GM12878 (cell line): ENCODE measurements around the gene PITPNB. TPM values are rescaled to one million over a fixed set of nuclear protein-coding genes. Genes with fewer than 3 reads are reported as not detected.

Source experiments
- ATAC-seq: fragments of 200-7000 bp; cut with Tn5 transposase; 3 replicates; pipeline ENCODE4 v1.9.1; 2020; ENCODE audit warnings: mild to moderate bottlenecking, moderate library complexity
- BruUV-seq: library from RNA; stranded (reverse); fragments of 400-500 nt; replicated peaks from 2 replicates; lab custom pipeline; 2021; lab: Mats Ljungman, UMichigan
- CTCF ChIA-PET: fragments of 300-600 bp; sonication (Branson Sonifier 250); formaldehyde crosslinking; extraction: SDS; loops from one replicate; lab custom pipeline; 2021; ENCODE audit warnings: inconsistent platforms; lab: Yijun Ruan, JAX
- POLR2A ChIA-PET: fragments of 350-600 bp; formaldehyde crosslinking; extraction: SDS; loops from one replicate; lab custom pipeline; 2021; ENCODE audit warnings: inconsistent platforms; lab: Charles Lee
- RAD21 ChIA-PET: fragments of 300-600 bp; sonication (Branson Sonifier 250); formaldehyde crosslinking; loops from one replicate; lab custom pipeline; 2023; ENCODE audit warnings: antibody characterized with exemption; ENCODE audit not compliant: unreplicated experiment; lab: Charles Lee
- SMC1A ChIA-PET: fragments of 300-600 bp; sonication (Branson Sonifier 250); formaldehyde crosslinking; loops from one replicate; lab custom pipeline; 2023; ENCODE audit not compliant: unreplicated experiment, uncharacterized antibody; lab: Charles Lee
- DNase-seq: peaks from one replicate; pipeline ENCODE4 v3.0.0-alpha.2; 2011; ENCODE audit warnings: low read depth, low spot score
- FAIRE-seq: peaks from 3 replicates; lab custom pipeline; 2011; peaks lifted over from hg19 to GRCh38; lab: Jason Lieb, UNC
- H2AFZ ChIP-seq: 2 replicates; pipeline ENCODE4 v1.6.0; 2011; ENCODE audit warnings: low read depth, low read length, control low read depth; ENCODE audit not compliant: control insufficient read depth
- H3K27ac ChIP-seq: 2 replicates; pipeline ENCODE4 v1.5.1; 2011; ENCODE audit warnings: control low read depth; ENCODE audit not compliant: control insufficient read depth, insufficient read depth
- H3K27me3 ChIP-seq, 2 experiments: replicated peaks in 1 of 2; 2 replicates each; pipeline versions ENCODE4 v1.6.0 to v1.6.1; 2011; ENCODE audit warnings: low read length in 1 of 2; ENCODE audit not compliant: control insufficient read depth in 2 of 2, insufficient read depth in 2 of 2
- H3K36me3 ChIP-seq, 2 experiments: 2 replicates each; pipeline ENCODE4 v1.5.1; 2011; ENCODE audit warnings: low read length in 1 of 2; ENCODE audit not compliant: control insufficient read depth in 2 of 2, insufficient read depth in 2 of 2
- H3K4me1 ChIP-seq: 2 replicates; pipeline ENCODE4 v1.6.1; 2011; ENCODE audit warnings: mild to moderate bottlenecking, low read length, moderate library complexity, mixed read lengths; ENCODE audit not compliant: control insufficient read depth, insufficient read depth
- H3K4me2 ChIP-seq: 2 replicates; pipeline ENCODE4 v1.6.0; 2011; ENCODE audit warnings: control low read depth; ENCODE audit not compliant: control insufficient read depth, insufficient read depth
- H3K4me3 ChIP-seq: fragments of 200-600 bp; sonication (generic); 2 replicates; pipeline ENCODE4 v1.5.1; 2016
- H3K79me2 ChIP-seq: 2 replicates; pipeline ENCODE4 v1.6.0; 2011; ENCODE audit warnings: low read length; ENCODE audit not compliant: control insufficient read depth, insufficient read depth
- H3K9ac ChIP-seq: 2 replicates; pipeline ENCODE4 v1.8.0; 2011; ENCODE audit warnings: low read length, control low read depth, mixed read lengths; ENCODE audit not compliant: control insufficient read depth, insufficient read depth
- H3K9me3 ChIP-seq: replicated peaks from 3 replicates; pipeline ENCODE4 v1.5.1; 2011; ENCODE audit warnings: mild to moderate bottlenecking, low read length; ENCODE audit not compliant: control insufficient read depth, insufficient read depth
- H4K20me1 ChIP-seq: 2 replicates; pipeline ENCODE4 v1.6.0; 2011; ENCODE audit not compliant: control insufficient read depth, insufficient read depth
- IKZF2 ChIP-seq, 2 experiments: fragments of 450-650 bp; IDR thresholded peaks; 2 replicates each; pipeline ENCODE4 v1.6.1; 2017; ENCODE audit warnings: mild to moderate bottlenecking in 2 of 2, moderate library complexity in 2 of 2
- KDM1A ChIP-seq: fragments of 200-600 bp; sonication (generic); IDR thresholded peaks from 2 replicates; pipeline ENCODE4 v1.6.1; 2016; ENCODE audit warnings: borderline replicate concordance
- LARP7 ChIP-seq: fragments of 450-650 bp; IDR thresholded peaks from 2 replicates; pipeline ENCODE4 v1.6.1; 2017; ENCODE audit warnings: mild to moderate bottlenecking
- PML ChIP-seq: IDR thresholded peaks from 2 replicates; pipeline ENCODE4 v1.6.1; 2012; ENCODE audit warnings: low read length, inconsistent platforms
- POLR2A ChIP-seq: IDR thresholded peaks from 2 replicates; pipeline ENCODE4 v1.6.1; 2011; ENCODE audit warnings: low read depth, mild to moderate bottlenecking, low read length
- RB1 ChIP-seq: fragments of 450-650 bp; formaldehyde crosslinking; IDR thresholded peaks from 2 replicates; pipeline ENCODE4 v1.6.1; 2017; ENCODE audit warnings: mild to moderate bottlenecking, borderline replicate concordance
- RFX5 ChIP-seq: IDR thresholded peaks from 2 replicates; pipeline ENCODE4 v1.6.1; 2011; ENCODE audit warnings: low read depth, low read length, improper control_type of control experiment
- SMAD5 ChIP-seq: IDR thresholded peaks from 2 replicates; pipeline ENCODE4 v1.6.1; 2016; ENCODE audit warnings: antibody characterized with exemption, low read depth
- SRF ChIP-seq, 2 experiments: IDR thresholded peaks; 2 replicates each; pipeline ENCODE4 v1.6.1; 2011; ENCODE audit warnings: low read depth in 2 of 2, low read length in 2 of 2, mild to moderate bottlenecking in 1 of 2, moderate library complexity in 1 of 2
- WRNIP1 ChIP-seq: IDR thresholded peaks from 2 replicates; pipeline ENCODE4 v1.6.1; 2011; ENCODE audit warnings: low read depth, low read length, improper control_type of control experiment, borderline replicate concordance
- ZBED1 ChIP-seq: IDR thresholded peaks from 2 replicates; pipeline ENCODE4 v1.6.1; 2016; ENCODE audit warnings: borderline replicate concordance
- WGBS: methylation state at CpG from one replicate; pipeline ENCODE4 v1.1.6; 2016; ENCODE audit warnings: low lambda C conversion rate; ENCODE audit not compliant: insufficient replicate concordance, insufficient coverage; ENCODE audit errors: missing lambda C conversion rate; 5-methylcytosine and 5-hydroxymethylcytosine counted together
- in situ Hi-C: fragments of 300-500 bp; cut with MboI; formaldehyde crosslinking; loops from 9 replicates; pipeline ENCODE4 v1.14.3; 2018; ENCODE audit warnings: mixed read lengths
- intact Hi-C: fragments of 100-400 bp; cut with micrococcal nuclease; formaldehyde crosslinking; loops from one replicate; pipeline ENCODE4 v1.14.2; 2022; ENCODE audit not compliant: unreplicated experiment
- polyA plus RNA-seq, 11 experiments: library from polyadenylated mRNA; depleted of rRNA in 4 of 11; unstranded in 6 of 11; stranded (reverse) in 5 of 11; fragments of >200 nt; fragmentation: Nextera tagmentation in 4 of 11; fragmentation: Illumina TruSeq in 1 of 11; extraction: Ambion mirVana in 4 of 11; extraction: Trizol in 1 of 11; gene quantifications; 1 replicate in 1 of 11; 2 replicates in 10 of 11; pipeline versions ENCODE4 v1.2.1 to v1.2.3, GENCODE V29; 2011 to 2016; ENCODE audit warnings: inconsistent platforms in 2 of 11, missing spikeins in 2 of 11, low read depth in 1 of 11
- total RNA-seq, 4 experiments: library from RNA; depleted of rRNA in 3 of 4; stranded (reverse); fragments of >200 nt in 3 of 4; fragmentation: Illumina TruSeq in 1 of 4; extraction: Trizol in 1 of 4; gene quantifications; 2 replicates each; pipeline versions ENCODE4 v1.2.1 to v1.2.3, GENCODE V29; 2013 to 2021

PITPNB gene
- total and polyA plus RNA-seq, 10 of the 15 experiments (the other 5 are each of a cell fraction or from before 2014, with no cell fraction given): 19.7 to 116 (median 64.9) TPM

DNA sequence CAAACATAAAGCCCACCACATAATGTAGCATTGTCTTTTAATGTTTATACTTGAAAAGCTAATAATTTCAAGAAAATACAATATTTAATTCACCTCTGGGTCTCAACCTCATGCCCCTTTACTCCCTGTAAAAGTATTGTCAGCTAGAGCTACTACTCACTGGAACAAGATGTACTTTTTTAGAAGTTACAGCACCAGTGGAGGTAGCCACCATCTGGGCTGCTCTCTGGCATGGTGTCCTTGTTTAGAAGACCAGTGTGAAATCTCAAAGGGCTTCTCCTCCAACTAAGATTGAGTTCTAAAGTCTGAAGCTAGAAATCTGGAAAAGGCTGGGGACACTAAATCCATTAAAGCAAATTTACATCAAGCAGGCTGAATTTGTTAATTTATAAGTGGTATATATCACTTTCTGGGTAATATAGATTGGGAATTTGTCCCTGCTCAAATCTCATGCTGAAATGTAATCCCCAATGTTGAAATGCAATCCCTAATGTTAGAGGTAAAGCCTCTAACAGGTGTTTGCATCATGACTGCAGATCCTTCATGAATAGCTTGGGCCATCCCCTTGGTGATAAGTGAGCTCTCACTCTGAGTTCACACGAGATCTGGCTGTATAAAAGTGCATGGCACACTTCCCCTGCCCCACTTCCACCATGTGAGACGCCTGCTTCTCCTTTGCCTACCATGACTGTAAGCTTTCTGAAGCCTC, 47.6 kb downstream of the PITPNB start:
- no peak for ATAC-seq
- TF ChIP-seq PML (no peak), LARP7 (no peak), SMAD5 (no peak), IKZF2 (IDR thresholded peaks at IDR 0.05) (no peak), RB1 (no peak), RFX5 (no peak), ZBED1 (no peak), KDM1A (no peak), WRNIP1 (no peak), SRF (IDR thresholded peaks at IDR 0.05; ENCODE audit: low read depth in 2 of 2, low read length in 2 of 2) (no peak), POLR2A (no peak)
- TF ChIP-seq, all 136 proteins: peak for 0
- peaks cover 23% of the 10 kb centered on the region for H3K4me1 ChIP-seq
- H3K79me2 ChIP-seq: peaks cover 4% of the 10 kb centered on the region
- no TSS peak for BruUV-seq
- no peaks in the 10 kb centered on the region for H4K20me1 ChIP-seq
- POLR2A ChIA-PET: no interaction called here
- H3K4me2 ChIP-seq: no peak overlapping the region
- H3K36me3 ChIP-seq: peaks cover 6 to 37% of the 10 kb centered on the region in 2 experiments
- 95% methylated on average over 2 of the region's 2 CpGs for WGBS
- H2AFZ ChIP-seq: no peak overlapping the region
- intact Hi-C loops (no loop called here), in situ Hi-C loops (no loop called here)
- H3K9me3 ChIP-seq: no peaks in the 10 kb centered on the region
- no peak for DNase-seq
- CTCF ChIA-PET: interaction anchor here (0.6 to 2.1 kb wide), 5 partner anchors 8 to 25 kb away, joined by 3 to 9 read pairs (median 6); no protein-coding TSS in a partner anchor
- no peak overlapping the region for H3K9ac ChIP-seq
- RAD21 ChIA-PET: interaction anchor here (0.5 kb wide), 1 partner anchor 17 kb away, joined by 3 read pairs; no protein-coding TSS in a partner anchor
- FAIRE-seq: no peak
- H3K27ac ChIP-seq: no peak overlapping the region
- H3K27me3 ChIP-seq: no peaks in the 10 kb centered on the region
- no peak overlapping the region for H3K4me3 ChIP-seq
- SMC1A ChIA-PET: interaction anchor here (1.0 to 1.1 kb wide), 2 partner anchors 19 to 22 kb away, joined by 3 to 4 read pairs; no protein-coding TSS in a partner anchor
